HG03558 (cell line): ENCODE results near the gene CTSZ.
"Not testable (repeated sequence)": the region's sequence is repeated elsewhere in the genome, so short reads cannot be mapped to it uniquely, and the experiment has no call there.

Experiments
- ATAC-seq: cut with Tn5 transposase; IDR thresholded peaks from one replicate; pipeline ENCODE4 v1.9.1; 2021; ENCODE audit warnings: moderate number of reproducible peaks; ENCODE audit not compliant: unreplicated experiment; ENCODE audit errors: extremely low read depth

The CTSZ gene

GRCh38 chr20:59006864-59007664, at the start of gene CTSZ:
CTSZ (minus strand) TSS chr20:59007254; CDS start chr20:59007128, 126 bp downstream.
- ATAC-seq, result no peak

DNA sequence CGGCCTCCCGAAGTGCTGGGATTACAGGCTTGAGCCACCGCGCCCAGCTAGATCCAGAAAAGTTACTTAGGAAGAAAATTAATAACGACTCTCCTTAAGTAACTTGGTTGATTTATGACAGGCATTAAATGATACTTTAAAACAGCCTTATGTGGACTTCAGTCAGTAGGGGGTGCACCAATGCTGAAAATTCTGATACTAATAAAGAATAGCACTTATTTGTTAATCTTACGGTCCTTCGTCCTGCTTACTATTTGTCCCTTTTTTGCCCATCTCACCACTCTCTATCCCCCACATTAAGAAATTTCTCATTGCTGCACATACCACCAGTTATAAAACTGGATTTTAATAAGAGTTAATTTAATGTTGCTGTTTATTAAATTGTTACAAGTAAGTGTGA, 48.2 kb upstream of the CTSZ start:
- ATAC-seq, result no peak

DNA sequence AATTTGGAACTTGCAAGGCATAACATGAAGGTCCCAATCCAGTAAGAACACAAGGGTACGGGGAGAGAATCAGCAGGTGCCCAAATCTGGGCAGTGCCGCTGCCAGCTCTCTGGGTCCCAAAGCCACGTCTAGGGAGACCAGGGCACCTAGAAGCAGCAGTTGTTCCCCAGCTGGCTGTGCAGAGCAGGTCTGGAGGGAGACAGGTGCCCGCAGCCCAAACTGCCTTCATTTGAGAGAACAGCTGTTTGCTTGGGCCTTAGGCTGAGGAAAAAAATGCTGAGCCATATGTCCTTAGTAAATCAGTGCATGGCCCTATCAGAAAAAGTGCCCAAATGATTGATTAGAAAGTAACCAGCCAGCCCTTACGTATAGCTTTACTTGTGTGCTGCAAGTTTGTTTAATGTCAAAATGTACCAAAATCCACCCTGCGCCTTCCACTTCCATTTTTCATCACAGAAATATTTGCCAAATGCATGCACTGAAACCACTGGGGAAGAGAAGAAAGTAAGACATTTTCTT, 44.7 kb upstream of the CTSZ start:
- no peak for ATAC-seq

DNA sequence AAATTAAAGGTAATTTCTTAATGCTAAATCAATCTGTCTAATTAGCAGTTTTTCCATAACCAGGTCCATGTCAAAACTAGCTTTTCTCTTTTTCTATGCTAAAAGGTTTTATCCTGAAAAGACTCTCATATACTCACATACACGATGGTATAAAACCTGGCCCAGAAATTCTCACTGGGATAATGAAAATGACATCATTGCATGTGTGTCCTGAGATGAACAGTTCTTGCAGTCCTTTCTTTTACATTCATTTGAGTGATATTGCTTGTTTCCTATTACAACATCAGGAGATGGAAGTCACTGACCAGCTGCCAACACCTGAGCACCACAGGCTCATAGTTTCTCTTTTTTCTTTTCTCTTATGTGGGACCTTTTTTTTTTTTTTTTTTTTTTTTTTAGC, 43.4 kb upstream of the CTSZ start:
- ATAC-seq, result no peak

DNA sequence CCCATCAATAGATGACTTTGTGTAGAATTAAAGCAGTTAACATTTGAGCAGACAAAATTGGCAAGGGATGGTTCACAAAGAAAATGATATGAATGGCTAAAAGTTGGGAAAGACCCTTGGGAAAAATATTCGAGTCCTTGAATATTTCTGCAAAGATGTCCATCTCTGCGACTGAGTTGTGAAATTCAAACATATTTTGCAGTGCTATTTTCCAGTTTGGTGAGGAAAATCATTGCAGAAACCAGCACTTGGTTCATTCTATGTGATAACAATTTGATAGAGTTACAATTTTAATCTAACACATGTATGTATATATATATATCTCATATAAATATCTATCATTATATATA, 41.6 kb upstream of the CTSZ start:
- no peak for ATAC-seq

DNA sequence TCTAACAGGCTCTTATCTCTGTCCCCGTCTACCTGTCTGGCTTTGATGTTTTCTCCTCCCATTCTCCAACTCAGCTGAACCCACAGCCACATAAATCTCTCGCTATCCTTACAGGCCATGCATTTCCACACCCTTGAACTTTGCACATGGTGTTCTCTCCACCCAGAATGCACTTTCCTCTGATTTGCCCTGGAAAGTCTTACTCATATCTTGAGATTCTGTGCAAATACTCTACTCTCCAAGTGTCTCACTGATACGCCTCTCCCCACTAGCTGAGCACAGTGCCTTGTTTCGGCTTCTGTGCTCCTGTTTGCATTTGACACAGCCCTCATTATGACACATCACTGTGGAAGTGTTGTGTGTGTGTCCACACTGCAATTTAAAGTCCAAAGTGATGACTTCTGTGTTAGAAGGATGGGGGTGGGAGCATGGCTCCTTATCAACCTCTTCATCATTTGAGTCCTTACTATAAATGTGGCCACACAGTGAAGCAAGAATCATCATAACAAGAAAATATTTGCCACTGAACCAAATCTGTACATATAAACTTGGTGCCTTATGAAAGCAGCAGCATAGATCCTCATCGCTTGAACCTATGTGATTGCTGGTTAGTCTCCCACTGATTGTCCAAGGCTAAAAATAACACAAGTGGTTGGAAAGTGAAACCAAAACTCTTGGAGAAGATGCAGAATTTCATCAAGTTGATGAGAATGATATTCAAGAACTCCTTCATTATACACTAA, 41.1 kb upstream of the CTSZ start:
- ATAC-seq, result no peak

DNA sequence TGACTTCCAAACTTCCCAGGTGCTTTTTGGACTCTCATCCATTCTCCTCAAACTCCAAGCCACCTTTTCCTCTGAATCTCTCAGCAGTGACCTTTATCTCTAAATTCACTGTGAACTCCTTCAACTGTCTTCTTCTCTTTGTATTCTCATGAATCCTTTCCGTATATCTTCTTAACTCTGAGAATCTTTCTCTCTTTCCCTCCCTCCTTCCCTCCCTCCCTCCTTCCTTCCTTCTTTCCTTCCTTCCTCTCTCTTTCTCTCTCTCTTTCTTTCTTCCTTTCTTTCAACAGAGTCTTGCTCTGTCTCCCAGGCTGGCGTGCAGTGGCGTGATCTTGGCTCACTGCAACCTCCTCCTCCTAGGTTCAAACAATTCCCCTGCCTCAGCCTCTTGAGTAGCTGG, 39.8 kb upstream of the CTSZ start:
- no peak for ATAC-seq

- no peak for ATAC-seq
Observed at GRCh38 chr20:59044796-59045195, 37.7 kb upstream of the CTSZ start.

- ATAC-seq, result no peak
Observed at GRCh38 chr20:59044295-59044694, 37.2 kb upstream of the CTSZ start.

- ATAC-seq, result no peak
Observed at GRCh38 chr20:59043698-59044097, 36.6 kb upstream of the CTSZ start.

DNA sequence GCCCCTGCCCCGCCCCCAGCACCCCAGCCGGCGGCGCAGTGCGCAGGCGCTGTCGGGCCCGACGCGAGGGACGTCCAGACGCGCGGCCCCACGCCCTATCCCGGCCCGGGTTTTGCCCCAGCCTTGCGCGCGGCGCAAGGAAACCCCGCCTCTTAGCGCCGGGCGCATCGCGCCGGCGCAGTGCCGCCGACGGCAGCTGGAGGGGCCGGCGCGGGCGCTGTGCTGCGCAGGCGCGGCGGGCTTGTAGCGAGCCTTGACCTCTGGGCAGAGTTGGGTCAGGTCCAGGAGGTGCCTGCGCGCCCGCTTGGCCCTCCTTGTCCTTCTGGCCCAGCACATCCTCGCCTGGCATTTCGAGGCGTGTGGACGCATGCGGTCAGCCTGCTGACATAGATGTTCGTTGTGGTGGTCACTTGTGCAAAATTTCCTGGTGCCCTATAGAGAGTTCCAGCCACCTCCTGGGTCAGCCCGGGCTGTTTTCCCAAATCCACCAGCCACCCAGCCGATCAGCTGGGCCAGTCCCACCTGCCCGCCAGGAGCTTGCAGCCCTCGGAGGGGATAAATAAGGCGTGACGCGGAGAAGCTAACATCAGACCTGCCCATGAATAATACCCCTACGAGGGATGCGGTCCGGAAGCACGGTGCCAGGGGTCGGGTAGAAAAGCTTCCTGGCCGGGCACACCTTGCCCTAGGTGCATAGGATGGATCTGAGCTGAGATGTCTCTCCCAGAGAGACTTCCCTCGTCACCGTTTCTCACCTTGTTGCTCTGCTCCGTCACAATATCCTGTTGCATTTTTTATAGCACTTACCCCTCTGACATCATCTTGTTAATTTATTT, 36.0 kb upstream of the CTSZ start:
- ATAC-seq, result peak; percentile 79

- peak; percentile 22 for ATAC-seq
Observed at GRCh38 chr20:59042151-59042795, 35.2 kb upstream of the CTSZ start, which contains the start of gene PRELID3B. PRELID3B (minus strand) TSS chr20:59042786; CDS start chr20:59042730, 56 bp downstream.

GRCh38 chr20:59041487-59041886, 34.4 kb upstream of the CTSZ start:
- ATAC-seq, result not testable (repeated sequence)

- ATAC-seq, result no peak
Observed at GRCh38 chr20:59040667-59041066, 33.6 kb upstream of the CTSZ start.

GRCh38 chr20:59039233-59039632, 32.2 kb upstream of the CTSZ start:
- no peak for ATAC-seq

GRCh38 chr20:59037386-59037785, 30.3 kb upstream of the CTSZ start:
- ATAC-seq, result no peak

DNA sequence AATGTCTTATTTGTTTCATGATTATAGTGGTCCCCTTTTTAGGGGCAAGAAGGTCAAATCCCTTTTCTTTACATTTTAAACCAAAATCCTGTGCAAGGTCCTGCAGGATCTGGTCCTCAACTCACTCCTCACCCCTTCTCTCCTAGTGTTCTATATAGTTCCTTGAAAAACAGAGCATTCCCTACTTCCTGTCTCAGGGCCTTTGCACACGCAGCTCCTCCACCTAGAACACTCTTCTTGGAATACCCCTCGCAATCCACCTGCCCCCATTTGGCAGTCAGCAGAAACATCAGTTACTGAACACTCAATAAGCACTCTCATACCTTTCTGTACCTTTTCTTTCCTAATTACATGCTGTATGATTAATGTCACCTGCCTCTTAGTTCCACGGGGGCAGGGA, 28.3 kb upstream of the CTSZ start:
- no peak for ATAC-seq

- no peak for ATAC-seq
Observed at GRCh38 chr20:59033616-59034165, 26.6 kb upstream of the CTSZ start.

- ATAC-seq, result no peak
Observed at GRCh38 chr20:59033093-59033492, 26.0 kb upstream of the CTSZ start.

GRCh38 chr20:59032713-59033059, 25.6 kb upstream of the CTSZ start:
- ATAC-seq, result no peak
